B cell (primary cell): ENCODE measurements around the gene ACSF2. TPM values are rescaled to one million over a fixed set of nuclear protein-coding genes. Genes with fewer than 3 reads are reported as not detected.

Experiments
- ATAC-seq: fragments of 200-7000 bp; cut with Tn5 transposase; one replicate; pipeline ENCODE4 v1.10.0; 2021; ENCODE audit warnings: low read depth, mild to moderate bottlenecking, moderate number of reproducible peaks, moderate library complexity
- CTCF ChIA-PET: fragments of 350-600 bp; sonication (Branson Sonifier 250); formaldehyde crosslinking; loops from one replicate; lab custom pipeline; 2021; ENCODE audit warnings: antibody characterized with exemption, inconsistent platforms; lab: Charles Lee
- POLR2A ChIA-PET: fragments of 350-600 bp; sonication (Branson Sonifier 250); formaldehyde crosslinking; loops from one replicate; lab custom pipeline; 2021; ENCODE audit warnings: antibody characterized with exemption; lab: Charles Lee
- DNase-seq: peaks from one replicate; pipeline ENCODE4 v3.0.0; 2013
- H2AFZ ChIP-seq: 2 replicates; pipeline ENCODE4 v1.6.1; 2012; ENCODE audit warnings: mild to moderate bottlenecking, low read depth, low read length; ENCODE audit not compliant: insufficient read depth, poor library complexity, severe bottlenecking
- H3K27ac ChIP-seq, 2 donors: 1 replicate in 1 of 2; 2 replicates in 1 of 2; pipeline ENCODE4 v1.5.1; 2012 to 2013; ENCODE audit warnings: low read length in 2 of 2, mild to moderate bottlenecking in 2 of 2, moderate library complexity in 1 of 2
- H3K27me3 ChIP-seq, 4 experiments: fragments of 200-600 bp in 1 of 4; sonication (generic) in 1 of 4; replicated peaks in 1 of 4; 1 replicate in 2 of 4; 2 replicates in 2 of 4; pipeline versions ENCODE4 v1.6.1 to v1.7.0; 2013 to 2016; ENCODE audit warnings: low read length in 3 of 4, mild to moderate bottlenecking in 2 of 4, mixed read lengths in 1 of 4, moderate library complexity in 1 of 4; ENCODE audit not compliant: insufficient read depth in 4 of 4, control insufficient read depth in 3 of 4; ENCODE audit errors: control extremely low read depth in 1 of 4
- H3K36me3 ChIP-seq, 2 experiments: replicated peaks in 1 of 2; 1 replicate in 1 of 2; 2 replicates in 1 of 2; pipeline versions ENCODE4 v1.6.1 to v1.7.1; 2013; ENCODE audit warnings: low read length in 1 of 2; ENCODE audit not compliant: insufficient read depth in 2 of 2, control insufficient read depth in 1 of 2; ENCODE audit errors: control extremely low read depth in 1 of 2, extremely low read depth in 1 of 2
- H3K4me1 ChIP-seq, 2 donors: fragments of 200-600 bp in 1 of 2; sonication (generic) in 1 of 2; 1 replicate in 1 of 2; 2 replicates in 1 of 2; pipeline versions ENCODE4 v1.5.1 to v1.6.1; 2013 to 2017; ENCODE audit warnings: low read length in 2 of 2; ENCODE audit not compliant: control insufficient read depth in 2 of 2, insufficient read depth in 2 of 2
- H3K4me2 ChIP-seq: replicated peaks from 2 replicates; pipeline ENCODE3; 2012; ENCODE audit warnings: mild to moderate bottlenecking, low read depth, low read length; ENCODE audit not compliant: poor library complexity, severe bottlenecking
- H3K4me3 ChIP-seq, 5 experiments: fragments of 200-600 bp in 1 of 5; sonication (generic) in 1 of 5; 1 replicate in 3 of 5; 2 replicates in 2 of 5; pipeline versions ENCODE4 v1.5.1 to v1.7.0; 2011 to 2016; ENCODE audit warnings: low read length in 4 of 5, mild to moderate bottlenecking in 4 of 5, low read depth in 2 of 5, control low read depth in 1 of 5, moderate library complexity in 1 of 5; ENCODE audit not compliant: insufficient read depth in 1 of 5; ENCODE audit errors: control extremely low read depth in 1 of 5, extremely low read depth in 1 of 5
- H3K79me2 ChIP-seq: fragments of 200-600 bp; sonication (generic); one replicate; pipeline ENCODE4 v1.6.0; 2016; ENCODE audit warnings: low read length; ENCODE audit not compliant: control insufficient read depth, insufficient read depth
- H3K9ac ChIP-seq: fragments of 200-600 bp; sonication (generic); 2 replicates; pipeline ENCODE4 v1.6.1; 2017; ENCODE audit warnings: mild to moderate bottlenecking, low read length, moderate library complexity
- H3K9me3 ChIP-seq, 3 donors: one replicate each; pipeline versions ENCODE4 v1.6.1 to v1.7.1; 2013; ENCODE audit warnings: low read length in 2 of 3; ENCODE audit not compliant: control insufficient read depth in 2 of 3, insufficient read depth in 1 of 3; ENCODE audit errors: control extremely low read depth in 1 of 3
- H4K20me1 ChIP-seq: 2 replicates; pipeline ENCODE4 v1.6.0; 2012; ENCODE audit warnings: mild to moderate bottlenecking, low read length; ENCODE audit not compliant: insufficient read depth, control insufficient read depth, poor library complexity, severe bottlenecking
- H3K27ac Mint-ChIP-seq: one replicate; pipeline ENCODE4 v1.8.0; 2021; ENCODE audit warnings: mixed read lengths
- H3K27me3 Mint-ChIP-seq: one replicate; pipeline ENCODE4 v1.8.0; 2021; ENCODE audit warnings: mixed read lengths
- H3K4me1 Mint-ChIP-seq: one replicate; pipeline ENCODE4 v1.8.0; 2021; ENCODE audit warnings: mixed read lengths
- H3K4me3 Mint-ChIP-seq: one replicate; pipeline ENCODE4 v1.8.0; 2021; ENCODE audit warnings: mixed read lengths
- H3K9me3 Mint-ChIP-seq: one replicate; pipeline ENCODE4 v1.8.0; 2022; ENCODE audit warnings: mixed read lengths; ENCODE audit not compliant: insufficient read depth
- EZH2 ChIP-seq: IDR thresholded peaks from 2 replicates; pipeline ENCODE4 v1.6.1; 2012; ENCODE audit warnings: borderline replicate concordance, low read depth, mild to moderate bottlenecking, moderate library complexity, low read length; ENCODE audit not compliant: insufficient read depth, poor library complexity, severe bottlenecking
- WGBS: methylation state at CpG from one replicate; pipeline ENCODE4 v1.1.5; 2013; ENCODE audit warnings: missing lambda C conversion rate; ENCODE audit not compliant: insufficient coverage; 5-methylcytosine and 5-hydroxymethylcytosine counted together
- intact Hi-C: fragments of 100-400 bp; cut with micrococcal nuclease; formaldehyde crosslinking; loops from one replicate; pipeline ENCODE4 v1.10.0; 2022
- polyA plus RNA-seq: library from polyadenylated mRNA; depleted of rRNA; stranded (reverse); fragments of >200 nt; gene quantifications from 2 replicates; pipeline ENCODE4 v1.2.3, GENCODE V29; 2012
- total RNA-seq, 2 donors: library from RNA; stranded (reverse); fragments of 120-200 nt in 1 of 2; gene quantifications; 1 replicate in 1 of 2; 2 replicates in 1 of 2; pipeline versions ENCODE4 v1.2.3 to v1.2.4, GENCODE V29; 2013 to 2022
- TF ChIP-seq, protein P1 (sequence below): fragments of 200-600 bp; IDR thresholded peaks from one replicate; pipeline ENCODE4 v1.8.0; 2022; ENCODE audit warnings: antibody characterized with exemption, mild to moderate bottlenecking

The ACSF2 gene
- total and polyA plus RNA-seq, 2 donors (not counting 1 experiment from before 2014, with no cell fraction given), result 59.6 to 66.1 TPM

DNA sequence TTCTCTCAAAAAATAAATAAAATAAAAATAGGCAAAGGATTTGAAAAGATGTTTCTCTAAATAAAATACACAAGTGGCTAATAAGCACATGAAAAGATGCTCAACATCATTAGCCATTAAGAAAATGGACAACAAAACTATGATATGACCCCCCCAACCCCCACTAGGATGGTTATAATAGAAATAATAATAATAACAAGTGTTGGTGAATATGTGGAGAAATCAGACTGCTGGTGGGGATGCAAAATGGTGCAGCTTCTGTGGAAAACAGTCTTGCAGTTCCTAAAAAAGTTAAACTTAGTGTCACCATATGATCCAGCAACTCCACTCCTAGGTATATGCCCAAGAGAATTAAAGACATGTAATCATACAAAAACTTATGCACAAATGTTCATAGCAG, 73.3 kb downstream of the ACSF2 start:
- ChIA-PET CTCF (interaction anchor here (1.2 kb wide), 1 partner anchor 20 kb away, joined by 3 read pairs; the partner anchor contains the start of gene RSAD1), POLR2A (no interaction called here)
- Histone ChIP-seq H3K79me2 (no peaks in the 10 kb centered on the region), H3K27ac (no peak overlapping the region), H3K36me3 (no peaks in the 10 kb centered on the region), H3K4me2 (no peak overlapping the region), H3K4me3 (no peak overlapping the region), H2AFZ (no peak overlapping the region), H3K9ac (no peak overlapping the region), H3K27me3 (no peaks in the 10 kb centered on the region), H3K4me1 (no peaks in the 10 kb centered on the region), H4K20me1 (no peaks in the 10 kb centered on the region), H3K9me3 (no peaks in the 10 kb centered on the region)
- Mint-ChIP-seq H3K9me3 (no peaks in the 10 kb centered on the region), H3K4me1 (no peaks in the 10 kb centered on the region), H3K27me3 (peaks cover 3% of the 10 kb centered on the region), H3K27ac (no peak overlapping the region), H3K4me3 (no peak overlapping the region)
- no peak for DNase-seq
- ATAC-seq, result no peak
- no peak for TF ChIP-seq EZH2
- TF ChIP-seq, protein P1, sequence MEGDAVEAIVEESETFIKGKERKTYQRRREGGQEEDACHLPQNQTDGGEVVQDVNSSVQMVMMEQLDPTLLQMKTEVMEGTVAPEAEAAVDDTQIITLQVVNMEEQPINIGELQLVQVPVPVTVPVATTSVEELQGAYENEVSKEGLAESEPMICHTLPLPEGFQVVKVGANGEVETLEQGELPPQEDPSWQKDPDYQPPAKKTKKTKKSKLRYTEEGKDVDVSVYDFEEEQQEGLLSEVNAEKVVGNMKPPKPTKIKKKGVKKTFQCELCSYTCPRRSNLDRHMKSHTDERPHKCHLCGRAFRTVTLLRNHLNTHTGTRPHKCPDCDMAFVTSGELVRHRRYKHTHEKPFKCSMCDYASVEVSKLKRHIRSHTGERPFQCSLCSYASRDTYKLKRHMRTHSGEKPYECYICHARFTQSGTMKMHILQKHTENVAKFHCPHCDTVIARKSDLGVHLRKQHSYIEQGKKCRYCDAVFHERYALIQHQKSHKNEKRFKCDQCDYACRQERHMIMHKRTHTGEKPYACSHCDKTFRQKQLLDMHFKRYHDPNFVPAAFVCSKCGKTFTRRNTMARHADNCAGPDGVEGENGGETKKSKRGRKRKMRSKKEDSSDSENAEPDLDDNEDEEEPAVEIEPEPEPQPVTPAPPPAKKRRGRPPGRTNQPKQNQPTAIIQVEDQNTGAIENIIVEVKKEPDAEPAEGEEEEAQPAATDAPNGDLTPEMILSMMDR, result no peak
- intact Hi-C loops, result no loop called here

DNA sequence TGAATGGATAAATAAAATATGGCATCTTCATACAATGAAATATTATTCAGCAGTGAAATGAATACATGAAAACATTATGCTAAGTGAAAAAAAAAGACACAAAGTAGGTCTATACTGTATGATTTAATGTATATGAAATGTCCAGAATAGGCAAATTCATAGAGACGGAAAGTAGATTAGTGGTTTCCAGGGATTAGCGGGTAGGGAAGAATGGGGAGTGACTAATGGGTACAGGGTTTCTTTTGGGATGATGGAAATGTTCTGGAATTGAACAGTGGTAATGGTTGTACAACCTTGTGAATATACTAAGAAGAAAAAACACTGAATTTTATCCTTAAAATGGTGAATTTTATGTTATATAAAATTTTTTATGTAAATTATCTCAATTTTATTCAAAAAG, 73.7 kb downstream of the ACSF2 start:
- Histone ChIP-seq H3K36me3 (no peaks in the 10 kb centered on the region), H3K4me2 (no peak overlapping the region), H4K20me1 (no peaks in the 10 kb centered on the region), H3K79me2 (no peaks in the 10 kb centered on the region), H3K9ac (no peak overlapping the region), H3K27ac (no peak overlapping the region), H3K9me3 (no peaks in the 10 kb centered on the region), H3K4me1 (no peaks in the 10 kb centered on the region), H3K27me3 (no peaks in the 10 kb centered on the region), H3K4me3 (no peak overlapping the region), H2AFZ (no peak overlapping the region)
- no peak overlapping the region for H3K27ac Mint-ChIP-seq
- H3K27me3 Mint-ChIP-seq, result peaks cover 3% of the 10 kb centered on the region
- no peaks in the 10 kb centered on the region for H3K4me1 Mint-ChIP-seq
- no peak for TF ChIP-seq EZH2
- TF ChIP-seq, protein P1, result no peak
- ChIA-PET POLR2A (interaction anchor here (0.7 kb wide), 1 partner anchor 118 kb away, joined by 5 read pairs; no protein-coding TSS in a partner anchor), CTCF (interaction anchor here (0.7 kb wide), 1 partner anchor 9 kb away, joined by 3 read pairs; no protein-coding TSS in a partner anchor)
- 100% methylated on average over 2 of the region's 2 CpGs for WGBS
- no peak overlapping the region for H3K4me3 Mint-ChIP-seq
- no peaks in the 10 kb centered on the region for H3K9me3 Mint-ChIP-seq
- intact Hi-C loops, result loop anchor here (2.0 kb wide), 1 partner anchor 21 kb away; the partner anchor contains the start of gene RSAD1
- ATAC-seq, result no peak
- no peak for DNase-seq
